Right lobe of liver (tissue), 6 donors: ENCODE results near the gene OBSCN. TPM values are rescaled to one million over a fixed set of nuclear protein-coding genes. Genes with fewer than 3 reads are reported as not detected.
A peak's percentile ranks its signal among the peaks of the same experiment; 100 is the strongest.

Source experiments
- ATAC-seq, 4 donors: fragments of 200-7000 bp; cut with Tn5 transposase; one replicate each; pipeline ENCODE4 v1.9.1; 2020; ENCODE audit warnings: mild to moderate bottlenecking in 4 of 4, moderate library complexity in 4 of 4
- DNase-seq, 3 donors: peaks; one replicate each; pipeline ENCODE4 v3.0.0-alpha.2; 2020
- H3K27ac ChIP-seq, 3 donors: fragments of 200-600 bp; one replicate each; pipeline ENCODE4 v1.8.0; 2022
- H3K27me3 ChIP-seq, 2 donors: fragments of 200-600 bp; one replicate each; pipeline ENCODE4 v1.8.0; 2022
- H3K36me3 ChIP-seq, 4 donors: fragments of 200-600 bp; sonication (generic) in 1 of 4; one replicate each; pipeline versions ENCODE4 v1.5.1 to v1.8.0; 2017 to 2022; ENCODE audit warnings: control low read depth in 1 of 4
- H3K4me1 ChIP-seq, 4 donors: fragments of 200-600 bp; sonication (generic) in 1 of 4; one replicate each; pipeline versions ENCODE4 v1.5.1 to v1.8.0; 2017 to 2022; ENCODE audit warnings: control low read depth in 1 of 4
- H3K4me3 ChIP-seq, 3 donors: fragments of 200-600 bp; one replicate each; pipeline ENCODE4 v1.8.0; 2022
- H3K9me3 ChIP-seq, 4 donors: fragments of 200-600 bp; sonication (generic) in 1 of 4; one replicate each; pipeline versions ENCODE4 v1.5.1 to v1.8.0; 2017 to 2022; ENCODE audit warnings: control low read depth in 1 of 4
- CTCF ChIP-seq, 4 donors: fragments of 200-600 bp in 3 of 4; fragments of 450-650 bp in 1 of 4; IDR thresholded peaks; one replicate each; pipeline versions ENCODE4 v1.5.1 to v1.8.0; 2016 to 2022; ENCODE audit warnings: antibody characterized with exemption in 4 of 4, mild to moderate bottlenecking in 2 of 4
- POLR2A ChIP-seq: fragments of 450-650 bp; IDR thresholded peaks from one replicate; pipeline ENCODE4 v1.6.1; 2017; ENCODE audit warnings: antibody characterized with exemption, mild to moderate bottlenecking
- WGBS: methylation state at CpG from one replicate; pipeline ENCODE4 v1.1.6; 2018; ENCODE audit warnings: low coverage, low lambda C conversion rate; ENCODE audit not compliant: insufficient coverage; ENCODE audit errors: missing lambda C conversion rate; 5-methylcytosine and 5-hydroxymethylcytosine counted together
- intact Hi-C, 2 donors: fragments of 100-400 bp; cut with DNase I; formaldehyde crosslinking; loops; one replicate each; pipeline versions ENCODE4 v1.11.2 to v1.14.1; 2022
- total RNA-seq, 6 experiments: library from RNA; depleted of rRNA in 2 of 6; stranded (reverse); fragments of >200 nt in 2 of 6; fragmentation: NEBNext Ultra II Directional in 3 of 6; extraction: Animal tissue kit (Norgen Biotek cat#: 25700) in 3 of 6; gene quantifications; one replicate each; pipeline versions ENCODE4 v1.1.0 to v1.2.4, GENCODE V29; 2016 to 2023
- donor health status: DM: no; HTN: yes; CAD: no.
- donor health status: DM: no; HTN: no; CAD: no.
- donor health status: DM: no; HTN: no; CAD: no.
- donor health status: DM: no; HTN: yes; CAD: no.
- donor health status: DM: no; HTN: yes; CAD: no.

OBSCN gene
- total RNA-seq, 6 experiments from 2014 or later = 0.43 to 3.5 (median 2.0) TPM

GRCh38 chr1:228407106-228408040, 199.5 kb downstream of the OBSCN start:
- Histone ChIP-seq H3K9me3 (no peaks in the 10 kb centered on the region), H3K4me1 (peaks cover 0 to 12% (median 6%) of the 10 kb centered on the region in 4 donors), H3K4me3 (peak overlapping the region; percentile 75 to 93 (median 86)), H3K27ac (no peak overlapping the region), H3K36me3 (no peaks in the 10 kb centered on the region), H3K27me3 (no peaks in the 10 kb centered on the region)
- WGBS = 11% methylated on average over 9 of the region's 29 CpGs
- DNase-seq = no peak
- ATAC-seq = no peak
- TF ChIP-seq CTCF (IDR thresholded peaks at IDR 0.05) (no peak), POLR2A (no peak)
- intact Hi-C loops = no loop called here

GRCh38 chr1:228408041-228408868, 200.4 kb downstream of the OBSCN start:
- no peak for ATAC-seq
- intact Hi-C loops = no loop called here
- no peak for DNase-seq
- H3K4me3 ChIP-seq = no peak overlapping the region
- no peak for TF ChIP-seq POLR2A
- no peak for TF ChIP-seq CTCF (IDR thresholded peaks at IDR 0.05)
- H3K4me1 ChIP-seq = peaks cover 0 to 12% (median 6%) of the 10 kb centered on the region in 4 donors
- 74% methylated on average over 5 of the region's 27 CpGs for WGBS
- no peak overlapping the region for H3K27ac ChIP-seq
- H3K36me3 ChIP-seq = no peaks in the 10 kb centered on the region
- H3K27me3 ChIP-seq = no peaks in the 10 kb centered on the region
- H3K9me3 ChIP-seq = no peaks in the 10 kb centered on the region

- no peak for DNase-seq
These were observed 201.3 kb downstream of the OBSCN start for GRCh38 chr1:228408869-228409805.

More at GRCh38 chr1:228408869-228409805, 201.3 kb downstream of the OBSCN start:
- Histone ChIP-seq H3K4me1 (peaks cover 0 to 12% (median 6%) of the 10 kb centered on the region in 4 donors), H3K27ac (no peak overlapping the region), H3K4me3 (no peak overlapping the region), H3K36me3 (no peaks in the 10 kb centered on the region), H3K27me3 (no peaks in the 10 kb centered on the region), H3K9me3 (no peaks in the 10 kb centered on the region)
- 100% methylated on average over 4 of the region's 19 CpGs for WGBS
- TF ChIP-seq CTCF (IDR thresholded peaks at IDR 0.05) (no peak), POLR2A (no peak)
- no peak for ATAC-seq
- intact Hi-C loops = no loop called here
